Measurements from ENCODE around the gene GPR61.

The GPR61 gene

DNA sequence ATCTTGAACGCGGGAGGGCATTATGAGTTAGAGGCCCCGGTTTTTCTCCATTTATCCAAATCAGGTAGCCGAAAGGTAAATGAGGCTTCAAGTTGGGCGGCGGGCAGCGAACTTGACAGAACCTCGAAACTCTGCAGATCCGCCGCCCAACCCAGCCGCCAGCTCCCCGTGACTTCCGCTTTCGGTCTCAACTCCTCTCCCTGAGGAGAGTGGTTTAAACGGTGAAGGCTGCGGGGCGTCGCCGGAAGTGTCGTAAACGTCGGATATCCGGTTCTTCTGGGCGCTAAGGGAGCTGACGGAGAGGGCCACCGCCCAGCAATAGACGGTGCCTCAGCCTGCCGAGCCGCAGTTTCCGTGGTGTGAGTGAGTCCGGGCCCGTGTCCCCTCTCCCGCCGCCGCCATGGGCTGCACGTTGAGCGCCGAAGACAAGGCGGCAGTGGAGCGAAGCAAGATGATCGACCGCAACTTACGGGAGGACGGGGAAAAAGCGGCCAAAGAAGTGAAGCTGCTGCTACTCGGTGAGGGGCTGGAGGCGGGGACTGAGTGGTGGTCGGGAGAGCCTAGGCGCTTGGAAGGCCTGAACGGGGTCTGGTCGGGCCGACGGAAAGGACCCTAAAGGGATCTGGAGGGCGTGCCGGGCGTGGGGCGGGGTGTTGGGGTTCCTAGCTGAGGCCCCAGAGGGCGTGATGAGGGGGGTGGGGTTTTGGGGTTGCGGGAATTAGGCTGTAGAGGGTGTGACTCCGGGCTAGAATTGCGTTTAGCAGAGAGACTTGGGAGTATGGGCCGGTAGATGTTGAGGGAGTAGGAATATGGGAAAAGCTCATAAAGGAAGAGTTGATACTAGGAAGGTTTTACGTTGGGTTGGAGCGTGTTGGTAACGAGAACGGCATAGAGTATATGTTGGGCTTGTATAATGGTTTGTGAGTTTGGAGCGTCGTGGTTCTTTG is 8.9 kb downstream of the GPR61 start, which contains the start of gene GNAI3 (continued):
- TF ChIP-seq, protein P1, sequence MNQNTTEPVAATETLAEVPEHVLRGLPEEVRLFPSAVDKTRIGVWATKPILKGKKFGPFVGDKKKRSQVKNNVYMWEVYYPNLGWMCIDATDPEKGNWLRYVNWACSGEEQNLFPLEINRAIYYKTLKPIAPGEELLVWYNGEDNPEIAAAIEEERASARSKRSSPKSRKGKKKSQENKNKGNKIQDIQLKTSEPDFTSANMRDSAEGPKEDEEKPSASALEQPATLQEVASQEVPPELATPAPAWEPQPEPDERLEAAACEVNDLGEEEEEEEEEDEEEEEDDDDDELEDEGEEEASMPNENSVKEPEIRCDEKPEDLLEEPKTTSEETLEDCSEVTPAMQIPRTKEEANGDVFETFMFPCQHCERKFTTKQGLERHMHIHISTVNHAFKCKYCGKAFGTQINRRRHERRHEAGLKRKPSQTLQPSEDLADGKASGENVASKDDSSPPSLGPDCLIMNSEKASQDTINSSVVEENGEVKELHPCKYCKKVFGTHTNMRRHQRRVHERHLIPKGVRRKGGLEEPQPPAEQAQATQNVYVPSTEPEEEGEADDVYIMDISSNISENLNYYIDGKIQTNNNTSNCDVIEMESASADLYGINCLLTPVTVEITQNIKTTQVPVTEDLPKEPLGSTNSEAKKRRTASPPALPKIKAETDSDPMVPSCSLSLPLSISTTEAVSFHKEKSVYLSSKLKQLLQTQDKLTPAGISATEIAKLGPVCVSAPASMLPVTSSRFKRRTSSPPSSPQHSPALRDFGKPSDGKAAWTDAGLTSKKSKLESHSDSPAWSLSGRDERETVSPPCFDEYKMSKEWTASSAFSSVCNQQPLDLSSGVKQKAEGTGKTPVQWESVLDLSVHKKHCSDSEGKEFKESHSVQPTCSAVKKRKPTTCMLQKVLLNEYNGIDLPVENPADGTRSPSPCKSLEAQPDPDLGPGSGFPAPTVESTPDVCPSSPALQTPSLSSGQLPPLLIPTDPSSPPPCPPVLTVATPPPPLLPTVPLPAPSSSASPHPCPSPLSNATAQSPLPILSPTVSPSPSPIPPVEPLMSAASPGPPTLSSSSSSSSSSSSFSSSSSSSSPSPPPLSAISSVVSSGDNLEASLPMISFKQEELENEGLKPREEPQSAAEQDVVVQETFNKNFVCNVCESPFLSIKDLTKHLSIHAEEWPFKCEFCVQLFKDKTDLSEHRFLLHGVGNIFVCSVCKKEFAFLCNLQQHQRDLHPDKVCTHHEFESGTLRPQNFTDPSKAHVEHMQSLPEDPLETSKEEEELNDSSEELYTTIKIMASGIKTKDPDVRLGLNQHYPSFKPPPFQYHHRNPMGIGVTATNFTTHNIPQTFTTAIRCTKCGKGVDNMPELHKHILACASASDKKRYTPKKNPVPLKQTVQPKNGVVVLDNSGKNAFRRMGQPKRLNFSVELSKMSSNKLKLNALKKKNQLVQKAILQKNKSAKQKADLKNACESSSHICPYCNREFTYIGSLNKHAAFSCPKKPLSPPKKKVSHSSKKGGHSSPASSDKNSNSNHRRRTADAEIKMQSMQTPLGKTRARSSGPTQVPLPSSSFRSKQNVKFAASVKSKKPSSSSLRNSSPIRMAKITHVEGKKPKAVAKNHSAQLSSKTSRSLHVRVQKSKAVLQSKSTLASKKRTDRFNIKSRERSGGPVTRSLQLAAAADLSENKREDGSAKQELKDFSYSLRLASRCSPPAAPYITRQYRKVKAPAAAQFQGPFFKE (tag by site-specific recombination; IDR thresholded peaks at IDR 0.05; ENCODE audit: borderline replicate concordance), result no peak
- TF ChIP-seq ZNF433 (tag by site-specific recombination; IDR thresholded peaks at IDR 0.05; ENCODE audit: low read depth), result no peak
- TF ChIP-seq ZNF624 (tag by site-specific recombination; IDR thresholded peaks at IDR 0.05), result no peak
- TF ChIP-seq ZNF776 (tag by site-specific recombination; IDR thresholded peaks at IDR 0.05; ENCODE audit: borderline replicate concordance), result no peak
- TF ChIP-seq BCL11A (tag by site-specific recombination; IDR thresholded peaks at IDR 0.05; ENCODE audit: low read depth), result no peak
- no peak for TF ChIP-seq TRIM28 (IDR thresholded peaks at IDR 0.05; ENCODE audit: borderline replicate concordance, low read length)
- TF ChIP-seq, protein P2, sequence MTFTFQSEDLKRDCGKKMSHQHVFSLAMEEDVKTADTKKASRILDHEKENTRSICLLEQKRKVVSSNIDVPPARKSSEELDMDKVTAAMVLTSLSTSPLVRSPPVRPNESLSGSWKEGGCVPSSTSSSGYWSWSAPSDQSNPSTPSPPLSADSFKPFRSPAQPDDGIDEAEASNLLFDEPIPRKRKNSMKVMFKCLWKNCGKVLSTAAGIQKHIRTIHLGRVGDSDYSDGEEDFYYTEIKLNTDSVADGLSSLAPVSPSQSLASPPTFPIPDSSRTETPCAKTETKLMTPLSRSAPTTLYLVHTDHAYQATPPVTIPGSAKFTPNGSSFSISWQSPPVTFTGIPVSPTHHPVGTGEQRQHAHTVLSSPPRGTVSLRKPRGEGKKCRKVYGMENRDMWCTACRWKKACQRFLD (tag by site-specific recombination; IDR thresholded peaks at IDR 0.05), result no peak
- TF ChIP-seq, protein P3, sequence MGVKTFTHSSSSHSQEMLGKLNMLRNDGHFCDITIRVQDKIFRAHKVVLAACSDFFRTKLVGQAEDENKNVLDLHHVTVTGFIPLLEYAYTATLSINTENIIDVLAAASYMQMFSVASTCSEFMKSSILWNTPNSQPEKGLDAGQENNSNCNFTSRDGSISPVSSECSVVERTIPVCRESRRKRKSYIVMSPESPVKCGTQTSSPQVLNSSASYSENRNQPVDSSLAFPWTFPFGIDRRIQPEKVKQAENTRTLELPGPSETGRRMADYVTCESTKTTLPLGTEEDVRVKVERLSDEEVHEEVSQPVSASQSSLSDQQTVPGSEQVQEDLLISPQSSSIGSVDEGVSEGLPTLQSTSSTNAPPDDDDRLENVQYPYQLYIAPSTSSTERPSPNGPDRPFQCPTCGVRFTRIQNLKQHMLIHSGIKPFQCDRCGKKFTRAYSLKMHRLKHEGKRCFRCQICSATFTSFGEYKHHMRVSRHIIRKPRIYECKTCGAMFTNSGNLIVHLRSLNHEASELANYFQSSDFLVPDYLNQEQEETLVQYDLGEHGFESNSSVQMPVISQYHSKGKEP (tag by site-specific recombination; IDR thresholded peaks at IDR 0.05), result no peak
- 0 out of 2 replicates have a peak, but pooled peaks have one; percentile 47 for TF ChIP-seq ZNF610 (tag by site-specific recombination; IDR thresholded peaks at IDR 0.05; ENCODE audit: borderline replicate concordance)
- TF ChIP-seq, protein P4, sequence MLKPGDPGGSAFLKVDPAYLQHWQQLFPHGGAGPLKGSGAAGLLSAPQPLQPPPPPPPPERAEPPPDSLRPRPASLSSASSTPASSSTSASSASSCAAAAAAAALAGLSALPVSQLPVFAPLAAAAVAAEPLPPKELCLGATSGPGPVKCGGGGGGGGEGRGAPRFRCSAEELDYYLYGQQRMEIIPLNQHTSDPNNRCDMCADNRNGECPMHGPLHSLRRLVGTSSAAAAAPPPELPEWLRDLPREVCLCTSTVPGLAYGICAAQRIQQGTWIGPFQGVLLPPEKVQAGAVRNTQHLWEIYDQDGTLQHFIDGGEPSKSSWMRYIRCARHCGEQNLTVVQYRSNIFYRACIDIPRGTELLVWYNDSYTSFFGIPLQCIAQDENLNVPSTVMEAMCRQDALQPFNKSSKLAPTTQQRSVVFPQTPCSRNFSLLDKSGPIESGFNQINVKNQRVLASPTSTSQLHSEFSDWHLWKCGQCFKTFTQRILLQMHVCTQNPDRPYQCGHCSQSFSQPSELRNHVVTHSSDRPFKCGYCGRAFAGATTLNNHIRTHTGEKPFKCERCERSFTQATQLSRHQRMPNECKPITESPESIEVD (tag by site-specific recombination; IDR thresholded peaks at IDR 0.05), result no peak
- peak; percentile 81 for TF ChIP-seq ZEB2 (tag by site-specific recombination; IDR thresholded peaks at IDR 0.05)
- TF ChIP-seq ZSCAN23 (tag by site-specific recombination; IDR thresholded peaks at IDR 0.05), result no peak
- TF ChIP-seq ZBTB17 (tag by site-specific recombination; IDR thresholded peaks at IDR 0.05), result peak; percentile 89
- TF ChIP-seq, protein P5, sequence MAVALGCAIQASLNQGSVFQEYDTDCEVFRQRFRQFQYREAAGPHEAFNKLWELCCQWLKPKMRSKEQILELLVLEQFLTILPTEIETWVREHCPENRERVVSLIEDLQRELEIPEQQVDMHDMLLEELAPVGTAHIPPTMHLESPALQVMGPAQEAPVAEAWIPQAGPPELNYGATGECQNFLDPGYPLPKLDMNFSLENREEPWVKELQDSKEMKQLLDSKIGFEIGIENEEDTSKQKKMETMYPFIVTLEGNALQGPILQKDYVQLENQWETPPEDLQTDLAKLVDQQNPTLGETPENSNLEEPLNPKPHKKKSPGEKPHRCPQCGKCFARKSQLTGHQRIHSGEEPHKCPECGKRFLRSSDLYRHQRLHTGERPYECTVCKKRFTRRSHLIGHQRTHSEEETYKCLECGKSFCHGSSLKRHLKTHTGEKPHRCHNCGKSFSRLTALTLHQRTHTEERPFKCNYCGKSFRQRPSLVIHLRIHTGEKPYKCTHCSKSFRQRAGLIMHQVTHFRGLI (tag by site-specific recombination; IDR thresholded peaks at IDR 0.05), result peak; percentile 93
- TF ChIP-seq WT1 (tag by site-specific recombination; IDR thresholded peaks at IDR 0.05), result no peak
- no peak for TF ChIP-seq ZNF133 (tag by site-specific recombination; IDR thresholded peaks at IDR 0.05)
- TF ChIP-seq ZNF311 (tag by site-specific recombination; IDR thresholded peaks at IDR 0.05; ENCODE audit: borderline replicate concordance), result no peak
- TF ChIP-seq ZNF571 (tag by site-specific recombination; IDR thresholded peaks at IDR 0.05), result no peak
- TF ChIP-seq, protein P6, sequence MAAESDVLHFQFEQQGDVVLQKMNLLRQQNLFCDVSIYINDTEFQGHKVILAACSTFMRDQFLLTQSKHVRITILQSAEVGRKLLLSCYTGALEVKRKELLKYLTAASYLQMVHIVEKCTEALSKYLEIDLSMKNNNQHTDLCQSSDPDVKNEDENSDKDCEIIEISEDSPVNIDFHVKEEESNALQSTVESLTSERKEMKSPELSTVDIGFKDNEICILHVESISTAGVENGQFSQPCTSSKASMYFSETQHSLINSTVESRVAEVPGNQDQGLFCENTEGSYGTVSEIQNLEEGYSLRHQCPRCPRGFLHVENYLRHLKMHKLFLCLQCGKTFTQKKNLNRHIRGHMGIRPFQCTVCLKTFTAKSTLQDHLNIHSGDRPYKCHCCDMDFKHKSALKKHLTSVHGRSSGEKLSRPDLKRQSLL (tag by site-specific recombination; IDR thresholded peaks at IDR 0.05), result no peak
- peak; percentile 27 for TF ChIP-seq GLIS1 (tag by site-specific recombination; IDR thresholded peaks at IDR 0.05)
- TF ChIP-seq ZNF121 (tag by site-specific recombination; IDR thresholded peaks at IDR 0.05), result peak; percentile 45; the same call in 1 of the 2 replicates
- no peak for TF ChIP-seq ZNF549 (tag by site-specific recombination; IDR thresholded peaks at IDR 0.05)
- peak; percentile 82 for TF ChIP-seq ZBTB21 (tag by site-specific recombination; IDR thresholded peaks at IDR 0.05)
- no peak for TF ChIP-seq SCRT2 (tag by site-specific recombination; IDR thresholded peaks at IDR 0.05)
- TF ChIP-seq ZFP69B (tag by site-specific recombination; IDR thresholded peaks at IDR 0.05), result no peak; the same call in 1 of the 2 replicates
- TF ChIP-seq HOXC10 (CRISPR knock-in tag; IDR thresholded peaks at IDR 0.05), result 0 out of 2 replicates have a peak, but pooled peaks have one; percentile 84
